Common myeloid progenitor, CD34-positive (primary cell): ENCODE data around the gene TRIM41.
"Not testable (repeated sequence)": the region's sequence is repeated elsewhere in the genome, so short reads cannot be mapped to it uniquely, and the experiment has no call there.

ENCODE experiments used
- CTCF ChIA-PET: fragments of 350-600 bp; sonication (Branson Sonifier 250); formaldehyde crosslinking; loops from one replicate; lab custom pipeline; 2021; ENCODE audit warnings: antibody characterized with exemption; lab: Charles Lee
- POLR2A ChIA-PET: fragments of 350-600 bp; sonication (Branson Sonifier 250); formaldehyde crosslinking; loops from one replicate; lab custom pipeline; 2021; ENCODE audit warnings: antibody characterized with exemption; lab: Charles Lee
- DNase-seq, 3 donors: peaks; one replicate each; pipeline versions ENCODE4 v3.0.0 to v3.0.0-alpha.2; 2013
- H3K27ac ChIP-seq, 2 experiments: 1 replicate in 1 of 2; 2 replicates in 1 of 2; pipeline ENCODE4 v1.7.0; 2013; ENCODE audit warnings: inconsistent platforms in 2 of 2, low read length in 2 of 2, mild to moderate bottlenecking in 2 of 2, low read depth in 1 of 2, moderate library complexity in 1 of 2; ENCODE audit not compliant: severe bottlenecking in 2 of 2, insufficient read depth in 1 of 2, poor library complexity in 1 of 2
- H3K27me3 ChIP-seq, 5 experiments: replicated peaks in 2 of 5; 1 replicate in 3 of 5; 2 replicates in 2 of 5; pipeline versions ENCODE4 v1.6.1 to v1.7.0; 2013; ENCODE audit warnings: low read length in 4 of 5, mild to moderate bottlenecking in 2 of 5, moderate library complexity in 2 of 5, inconsistent platforms in 1 of 5; ENCODE audit not compliant: insufficient read depth in 5 of 5, control insufficient read depth in 4 of 5
- H3K36me3 ChIP-seq, 4 experiments: 1 replicate in 2 of 4; 2 replicates in 2 of 4; pipeline versions ENCODE4 v1.6.1 to v1.7.0; 2013; ENCODE audit warnings: low read length in 3 of 4, control low read depth in 1 of 4, mild to moderate bottlenecking in 1 of 4; ENCODE audit not compliant: control insufficient read depth in 4 of 4, insufficient read depth in 4 of 4
- H3K4me1 ChIP-seq, 4 experiments: 1 replicate in 3 of 4; 2 replicates in 1 of 4; pipeline versions ENCODE4 v1.6.1 to v1.7.1; 2013; ENCODE audit warnings: low read length in 3 of 4, mild to moderate bottlenecking in 3 of 4, control low read depth in 1 of 4, inconsistent platforms in 1 of 4, moderate library complexity in 1 of 4; ENCODE audit not compliant: control insufficient read depth in 4 of 4, insufficient read depth in 4 of 4; ENCODE audit errors: control extremely low read depth in 1 of 4
- H3K4me3 ChIP-seq, 7 experiments: 1 replicate in 4 of 7; 2 replicates in 3 of 7; pipeline versions ENCODE4 v1.5.1 to v1.7.0; 2013; ENCODE audit warnings: mild to moderate bottlenecking in 7 of 7, low read length in 6 of 7, moderate library complexity in 6 of 7, inconsistent platforms in 2 of 7, low read depth in 2 of 7, control low read depth in 1 of 7; ENCODE audit not compliant: insufficient read depth in 4 of 7, control insufficient read depth in 1 of 7; ENCODE audit errors: extremely low read depth in 1 of 7
- H3K9me3 ChIP-seq, 5 experiments: 1 replicate in 4 of 5; 2 replicates in 1 of 5; pipeline versions ENCODE4 v1.6.1 to v1.7.1; 2013; ENCODE audit warnings: low read length in 4 of 5, mild to moderate bottlenecking in 2 of 5, inconsistent platforms in 1 of 5, low read depth in 1 of 5, moderate library complexity in 1 of 5; ENCODE audit not compliant: control insufficient read depth in 4 of 5, insufficient read depth in 2 of 5; ENCODE audit errors: control extremely low read depth in 1 of 5
- WGBS: methylation state at CpG from one replicate; pipeline ENCODE4 v1.1.5; 2013; ENCODE audit not compliant: insufficient coverage; 5-methylcytosine and 5-hydroxymethylcytosine counted together

TRIM41 gene

DNA sequence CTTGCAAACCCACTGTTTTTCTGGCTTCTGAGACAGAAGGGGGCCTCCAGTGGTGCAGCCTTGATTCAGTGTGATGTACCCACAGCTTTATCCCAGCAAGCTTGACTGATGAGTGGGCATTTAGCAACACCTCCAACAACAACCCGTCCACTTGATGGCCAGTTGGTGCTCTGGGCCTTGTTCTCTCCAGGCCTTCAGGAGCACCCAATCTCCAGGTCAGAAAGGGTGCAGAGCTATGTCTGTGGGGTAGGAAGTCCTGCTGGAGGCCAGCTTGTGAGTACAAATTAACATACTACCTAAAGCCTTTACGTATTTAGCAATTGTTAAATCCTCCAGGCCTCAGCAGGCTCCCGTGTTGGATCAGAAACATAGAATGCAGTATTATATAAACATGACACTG is 48.0 kb downstream of the TRIM41 start:
- ChIA-PET CTCF (no interaction called here), POLR2A (no interaction called here)
- Histone ChIP-seq H3K27ac (no peak overlapping the region), H3K9me3 (no peaks in the 10 kb centered on the region), H3K27me3 (no peaks in the 10 kb centered on the region), H3K36me3 (no peaks in the 10 kb centered on the region), H3K4me1 (no peaks in the 10 kb centered on the region), H3K4me3 (no peak overlapping the region)
- DNase-seq, result no peak
- 100% methylated on average over 1 of the region's 3 CpGs for WGBS

- POLR2A ChIA-PET, H3K27me3 ChIP-seq, H3K36me3 ChIP-seq, H3K27ac ChIP-seq, H3K9me3 ChIP-seq, H3K4me1 ChIP-seq, CTCF ChIA-PET: not testable (repeated sequence)
- peak; percentile 36 to 52 (median 41) for DNase-seq
- 4% methylated on average over 20 of the region's 28 CpGs for WGBS
- peak overlapping the region in 1 of 7 experiments; percentile 28 for H3K4me3 ChIP-seq
Observed at GRCh38 chr5:181273433-181273744, 50.3 kb downstream of the TRIM41 start.

DNA sequence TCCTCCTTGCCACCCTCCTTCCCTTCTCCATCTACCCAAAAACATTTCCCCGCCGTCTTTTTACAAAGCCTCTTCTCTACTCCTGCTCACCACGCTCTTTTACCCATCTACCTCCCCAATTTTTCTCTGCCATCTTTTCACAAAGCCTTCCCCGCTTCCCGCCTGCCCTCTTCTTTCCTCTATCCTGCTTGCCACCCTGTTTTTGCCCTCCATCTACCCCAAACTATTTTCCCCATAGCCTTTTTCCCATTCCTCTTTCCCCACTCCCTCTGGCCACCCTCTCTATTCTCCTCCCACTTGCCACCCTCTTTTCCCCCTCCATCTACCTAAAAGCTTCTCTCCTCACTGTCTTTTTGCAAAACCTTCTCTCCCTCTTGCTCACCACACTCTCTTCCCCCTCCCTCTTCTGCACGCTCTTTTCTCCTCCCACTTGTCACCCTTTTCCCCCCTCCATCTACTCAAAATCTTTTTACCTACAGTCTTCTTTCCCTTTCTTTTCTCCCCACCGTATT is 57.2 kb downstream of the TRIM41 start:
- H3K27me3 ChIP-seq, result no peaks in the 10 kb centered on the region
- no peak overlapping the region for H3K27ac ChIP-seq
- WGBS, result 88% methylated on average over 7 of the region's 7 CpGs
- POLR2A ChIA-PET, result no interaction called here
- H3K4me3 ChIP-seq, result no peak overlapping the region
- no peaks in the 10 kb centered on the region for H3K9me3 ChIP-seq
- no peaks in the 10 kb centered on the region for H3K4me1 ChIP-seq
- CTCF ChIA-PET, result no interaction called here
- no peaks in the 10 kb centered on the region for H3K36me3 ChIP-seq
- no peak for DNase-seq

- Histone ChIP-seq H3K9me3 (no peaks in the 10 kb centered on the region), H3K4me1 (no peaks in the 10 kb centered on the region), H3K36me3 (no peaks in the 10 kb centered on the region), H3K4me3 (no peak overlapping the region), H3K27me3 (no peaks in the 10 kb centered on the region), H3K27ac (no peak overlapping the region)
- DNase-seq, result peak in 2 of 3 donors; percentile 17 to 40
- ChIA-PET POLR2A (no interaction called here), CTCF (no interaction called here)
- 96% methylated on average over 38 of the region's 40 CpGs for WGBS
Observed at GRCh38 chr5:181281077-181281983, 58.2 kb downstream of the TRIM41 start.

DNA sequence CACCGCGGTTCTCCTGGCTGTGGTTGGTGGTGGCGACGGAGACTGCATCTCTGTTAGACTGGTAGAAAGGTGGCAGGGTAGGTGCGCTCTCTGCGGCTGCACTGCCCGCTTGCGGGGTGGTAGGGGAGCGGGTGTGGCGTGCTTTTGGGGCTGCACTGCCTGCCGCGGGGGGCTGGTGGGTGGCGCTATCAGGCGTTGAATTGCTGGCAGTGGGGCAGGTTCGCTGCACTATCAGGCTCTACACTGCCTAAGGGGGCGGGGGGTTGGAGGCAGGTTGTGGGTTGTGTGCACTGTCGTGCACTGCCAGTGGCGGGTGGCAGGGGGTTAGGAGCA is 58.9 kb downstream of the TRIM41 start:
- POLR2A ChIA-PET, result no interaction called here
- no peak for DNase-seq

GRCh38 chr5:181282415-181282814 is 59.3 kb downstream of the TRIM41 start:
- H3K36me3 ChIP-seq, H3K9me3 ChIP-seq, H3K27me3 ChIP-seq, H3K4me3 ChIP-seq, H3K27ac ChIP-seq, H3K4me1 ChIP-seq, POLR2A ChIA-PET, DNase-seq, CTCF ChIA-PET: not testable (repeated sequence)
- 87% methylated on average over 10 of the region's 16 CpGs for WGBS

More for the DNA sequence above, 58.9 kb downstream of the TRIM41 start:
- H3K4me3 ChIP-seq, result no peak overlapping the region
- no peaks in the 10 kb centered on the region for H3K4me1 ChIP-seq
- no peak overlapping the region for H3K27ac ChIP-seq
- no peaks in the 10 kb centered on the region for H3K27me3 ChIP-seq
- CTCF ChIA-PET, result no interaction called here
- WGBS, result 95% methylated on average over 16 of the region's 18 CpGs
- H3K36me3 ChIP-seq, result no peaks in the 10 kb centered on the region
- H3K9me3 ChIP-seq, result no peaks in the 10 kb centered on the region

DNA sequence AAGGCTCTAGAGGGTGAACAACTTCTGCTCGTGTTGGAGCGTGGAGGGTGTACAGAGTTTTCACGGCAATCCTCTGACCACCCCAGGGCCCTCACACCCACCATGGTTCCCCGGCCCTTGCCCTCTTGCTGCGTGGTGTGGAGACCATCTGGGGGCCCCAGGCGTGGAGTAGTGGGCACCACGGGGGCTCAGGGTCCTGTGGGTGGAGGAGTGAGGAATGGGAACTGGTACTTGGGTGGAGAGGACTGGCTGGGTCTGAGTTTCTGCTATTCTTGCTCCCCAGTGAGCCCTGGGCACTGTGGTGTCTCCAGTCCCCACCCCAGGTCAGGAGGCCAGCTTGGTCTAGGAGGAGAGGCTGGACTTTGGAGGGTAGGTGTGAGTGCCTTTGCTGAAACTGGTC is 59.8 kb downstream of the TRIM41 start:
- no peak for DNase-seq
- Histone ChIP-seq H3K4me3 (no peak overlapping the region), H3K9me3 (no peaks in the 10 kb centered on the region), H3K27ac (no peak overlapping the region), H3K36me3 (no peaks in the 10 kb centered on the region), H3K4me1 (no peaks in the 10 kb centered on the region), H3K27me3 (no peaks in the 10 kb centered on the region)
- POLR2A ChIA-PET, result interaction anchor here (1.2 kb wide), 1 partner anchor 21 kb away, joined by 3 read pairs; no protein-coding TSS in a partner anchor
- CTCF ChIA-PET, result no interaction called here
- WGBS, result no CpG with 5 or more reads among the region's 7 CpGs
